Activated CD4-positive, CD25-positive, alpha-beta regulatory T cell treated with anti-CD3 and anti-CD28 coated beads, Interleukin-2, amount 50 U/mL, for 72 hours (primary cell): ENCODE results near the gene IFFO2.

Source experiments
- DNase-seq: peaks from one replicate; pipeline ENCODE4 v3.0.0; 2021

IFFO2 gene

DNA sequence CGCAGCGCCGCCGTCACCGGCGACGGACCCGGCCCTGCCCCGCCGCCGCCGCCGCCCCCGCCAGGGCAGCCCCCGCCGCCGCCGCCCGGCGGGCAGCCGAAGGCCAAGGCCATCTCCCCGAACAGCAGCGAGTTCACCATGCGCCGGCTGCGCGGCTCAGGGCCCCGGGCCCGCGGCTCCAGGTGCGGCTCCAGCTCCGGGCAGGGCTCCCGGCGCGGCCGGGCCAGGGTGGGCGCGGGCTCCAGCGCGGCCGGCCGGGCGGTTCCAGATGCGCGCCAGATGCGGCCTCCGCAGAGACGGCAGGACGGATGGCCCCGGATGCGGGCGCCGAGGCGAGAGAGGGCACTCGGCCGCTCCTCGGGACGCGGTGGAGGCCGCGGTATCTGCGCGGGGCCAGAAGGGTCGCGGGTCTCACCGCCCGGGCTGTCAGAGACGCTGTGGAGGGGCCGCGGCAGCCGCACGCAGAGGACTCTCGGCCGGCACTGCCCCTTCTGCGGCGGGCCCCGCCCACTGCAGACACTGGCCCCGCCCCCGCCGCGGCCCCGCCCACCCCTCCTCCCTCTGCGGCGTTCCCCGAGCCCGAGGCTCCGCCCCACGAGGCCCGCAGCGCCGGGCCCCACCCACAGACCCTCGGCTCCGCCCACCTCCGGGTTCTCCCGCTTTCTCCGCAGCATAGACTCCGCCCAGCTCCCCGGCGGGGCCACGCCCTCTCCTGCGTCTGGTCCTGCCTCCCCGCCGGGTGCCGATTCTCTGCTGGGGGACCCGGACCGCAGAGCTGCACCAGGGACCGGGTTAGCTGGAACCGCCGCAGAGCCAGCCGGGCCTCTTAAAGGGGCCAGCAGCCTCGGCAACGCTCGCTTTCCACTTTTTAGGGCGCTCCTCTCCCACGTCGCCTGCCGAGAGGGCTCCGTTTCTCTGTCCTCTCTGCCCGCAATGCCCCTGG, at the start of gene IFFO2:
Gene IFFO2 (minus strand): TSS at position 484 of the 943 bp plus-strand sequence. CDS start 344 bp downstream, at position 140.
- peak; percentile 99 for DNase-seq

DNA sequence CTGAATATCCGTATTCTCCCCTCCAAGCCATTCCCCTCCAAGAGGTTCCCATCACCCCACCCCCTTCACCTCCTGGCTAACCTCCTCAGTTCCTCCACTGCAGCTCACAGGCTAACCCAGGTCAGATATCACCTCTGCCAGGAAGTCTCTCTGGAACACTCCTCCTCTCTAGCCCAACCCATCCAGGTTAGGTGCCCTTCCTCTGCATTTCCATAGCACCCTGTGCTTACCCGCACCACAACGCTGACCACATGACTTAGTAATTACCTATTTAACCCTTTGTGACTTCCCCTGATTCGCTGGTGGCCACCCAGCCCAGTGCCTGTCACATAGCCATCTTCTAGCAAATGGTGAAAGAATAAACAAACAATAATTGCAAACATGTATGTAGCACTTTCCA, 49.5 kb upstream of the IFFO2 start:
- no peak for DNase-seq

DNA sequence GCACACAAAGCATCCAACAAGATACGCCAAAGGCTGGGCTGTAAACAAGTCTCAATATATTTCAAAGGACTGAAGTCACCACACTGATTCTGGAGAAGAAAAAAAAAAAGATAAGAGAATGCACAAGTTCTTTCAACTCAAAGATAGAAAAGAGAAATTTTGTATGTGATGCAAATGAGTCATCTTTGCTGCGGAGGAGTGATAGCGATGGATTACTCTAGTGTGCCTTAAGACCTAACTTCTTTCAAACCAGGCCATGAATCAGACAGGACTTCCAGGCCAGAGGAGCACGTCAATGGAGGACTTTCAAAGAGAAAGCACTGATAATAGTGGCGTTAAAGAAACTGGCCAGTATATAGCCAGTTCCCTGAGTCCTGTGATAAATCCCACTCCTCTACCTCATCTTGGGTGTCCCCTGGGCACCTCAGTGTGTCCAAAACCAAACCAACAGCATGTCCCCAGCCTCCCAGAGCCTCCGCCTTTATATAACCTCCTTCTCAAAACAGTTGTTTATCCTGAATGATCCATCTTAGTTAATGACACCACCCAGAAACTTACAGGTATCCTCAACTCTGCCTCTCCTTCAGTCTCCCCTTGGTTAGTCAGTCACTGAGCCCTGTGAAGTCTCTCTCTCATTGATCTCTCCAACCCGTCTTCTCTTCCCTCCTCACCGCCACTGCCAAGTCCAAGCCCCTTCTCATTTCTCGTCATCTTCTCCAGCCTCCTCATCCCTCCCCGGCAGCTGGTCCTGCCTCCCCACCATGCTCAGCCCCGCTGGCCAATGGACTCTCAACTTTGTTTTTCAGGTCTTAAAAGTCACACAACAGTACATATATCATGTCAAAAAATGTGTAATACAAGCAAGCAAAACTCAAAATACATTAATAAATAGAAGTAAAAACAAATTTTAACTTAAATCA, 47.2 kb upstream of the IFFO2 start:
- DNase-seq = no peak

DNA sequence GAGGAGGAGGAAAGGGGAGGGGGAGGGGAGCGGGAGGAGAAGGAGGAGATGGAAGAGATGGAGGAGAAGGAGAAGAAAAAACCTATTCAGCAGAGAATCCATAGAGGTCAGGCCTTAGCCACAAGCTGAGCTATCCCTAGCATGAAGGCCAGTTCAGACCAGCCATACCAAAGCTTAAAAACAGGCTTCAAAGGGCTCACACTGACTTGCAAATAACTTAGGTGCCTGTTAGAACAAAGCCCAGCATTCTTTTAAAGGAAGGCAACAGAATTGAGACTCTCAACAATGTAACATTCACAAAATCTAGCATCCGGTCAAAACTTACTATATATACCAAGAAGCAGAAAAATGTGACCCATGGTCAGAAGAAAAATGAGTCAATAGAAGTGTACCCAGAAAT, 43.6 kb upstream of the IFFO2 start:
- DNase-seq = no peak

DNA sequence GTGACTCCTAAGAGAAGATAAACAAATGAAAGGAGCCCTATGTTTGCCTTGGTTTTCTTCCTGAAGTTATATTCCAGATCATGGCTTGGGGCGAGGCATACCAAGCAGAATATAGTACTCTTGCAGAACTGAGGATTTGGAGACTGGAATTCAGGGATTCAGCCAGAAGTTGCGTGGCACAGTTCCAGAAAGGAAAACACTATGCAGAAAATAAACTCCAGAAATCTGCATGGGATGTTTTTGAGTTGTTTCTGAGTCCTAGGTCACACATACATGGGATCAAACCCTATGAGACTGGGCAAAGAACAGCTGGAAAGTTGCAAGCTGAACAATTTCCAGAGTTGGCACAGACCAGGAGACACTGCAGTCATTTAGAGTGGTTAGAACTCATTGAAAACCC, 42.9 kb upstream of the IFFO2 start:
- no peak for DNase-seq

DNA sequence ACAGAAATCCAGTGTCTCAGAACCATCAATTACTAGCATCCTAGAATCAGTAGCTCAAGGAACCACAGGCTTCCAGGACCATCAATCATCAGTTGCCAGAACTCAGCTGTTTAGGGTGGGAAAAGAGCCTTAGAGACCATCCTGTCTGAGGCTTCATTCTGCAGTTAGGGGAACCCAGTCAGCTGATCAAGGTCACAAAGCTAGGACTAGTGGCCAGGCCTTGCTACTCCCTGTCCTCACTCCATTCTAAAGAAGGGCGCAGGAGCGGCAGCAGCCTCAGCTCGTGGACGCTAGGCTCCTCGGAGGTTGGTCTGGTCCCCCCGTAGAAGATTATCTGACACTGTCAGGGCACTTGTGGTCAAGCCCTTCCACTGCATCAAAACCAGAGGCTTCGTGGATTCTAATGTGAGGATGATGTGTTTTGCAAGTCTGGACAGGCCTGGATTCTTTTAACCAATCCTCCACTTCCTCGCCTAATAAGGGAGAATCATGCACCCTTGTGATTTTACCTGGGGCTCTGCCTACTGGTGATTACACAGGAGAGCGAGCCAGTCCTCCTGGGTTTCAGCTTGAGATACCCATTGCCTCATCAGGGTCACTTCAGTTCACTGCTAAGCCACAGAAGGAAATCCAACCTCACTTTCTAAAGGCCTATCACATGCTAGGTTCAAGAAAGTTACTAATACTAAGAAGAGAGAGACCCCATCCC, 41.7 kb upstream of the IFFO2 start:
- DNase-seq = no peak

DNA sequence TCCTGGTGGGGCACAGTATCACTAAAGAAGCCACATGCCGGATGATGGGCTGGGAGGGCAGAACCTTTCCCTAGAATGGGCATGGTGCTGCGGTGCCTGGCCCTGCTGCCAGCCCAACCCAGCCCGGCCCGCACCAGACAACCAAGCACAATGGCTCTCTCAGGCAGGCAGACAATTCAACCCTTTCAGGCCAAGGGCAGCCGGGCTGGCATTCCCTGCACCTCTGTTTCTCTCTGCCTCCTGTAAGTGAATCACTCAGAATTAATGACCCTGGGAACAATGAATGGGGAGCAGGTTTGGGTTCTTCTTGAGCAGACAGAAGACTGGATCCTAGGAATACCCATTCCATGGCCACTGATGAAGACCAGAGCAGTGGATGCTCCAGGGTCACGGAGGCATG, 41.0 kb upstream of the IFFO2 start:
- no peak for DNase-seq

DNA sequence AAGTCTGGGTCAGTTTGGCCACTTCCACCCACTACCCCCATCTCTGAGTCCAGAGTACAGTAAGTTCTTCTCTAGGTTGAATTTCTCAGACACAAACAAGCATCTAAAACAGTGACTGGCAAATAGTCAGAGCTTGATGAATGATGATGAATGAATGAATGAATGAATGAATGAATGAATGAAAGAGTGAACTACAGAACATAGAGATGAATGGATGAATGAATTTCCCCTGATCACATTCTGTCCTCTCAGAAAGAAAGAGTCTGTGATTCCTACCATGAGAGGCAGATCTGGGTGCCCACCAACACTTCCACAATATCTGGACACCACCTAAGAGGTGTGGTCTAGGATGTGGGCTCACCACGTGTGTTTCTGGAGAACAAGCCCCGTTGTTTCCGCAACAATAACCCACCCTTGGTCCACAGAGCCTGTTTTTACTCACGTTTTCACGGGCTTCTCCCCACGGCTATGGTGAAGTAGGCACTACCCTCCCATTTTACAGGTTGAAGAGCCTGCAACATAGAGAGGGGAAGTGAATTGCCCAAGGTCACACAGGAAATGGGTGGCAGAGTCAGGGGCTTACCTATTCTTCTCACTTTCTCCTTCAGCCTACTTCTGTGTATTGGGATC, 40.2 kb upstream of the IFFO2 start:
- no peak for DNase-seq

DNA sequence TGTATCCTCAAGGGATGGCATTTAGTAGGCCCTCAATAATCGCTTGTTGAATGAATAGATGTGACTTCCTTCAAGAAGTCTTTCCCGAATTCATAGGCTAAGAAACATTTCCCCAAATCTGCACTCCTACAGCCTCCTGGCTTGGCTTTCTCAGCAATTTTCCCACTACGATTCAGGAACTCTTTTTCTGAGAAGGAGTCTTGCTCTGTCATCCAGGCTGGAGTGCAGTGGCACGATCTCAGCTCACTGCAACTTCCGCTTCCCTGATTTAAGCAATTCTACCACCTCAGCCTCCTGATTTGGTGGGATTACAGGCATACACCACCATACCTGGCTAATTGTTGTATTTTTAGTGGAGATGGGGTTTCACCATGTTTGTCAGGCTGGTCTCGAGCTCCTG, 37.9 kb upstream of the IFFO2 start:
- DNase-seq = no peak

DNA sequence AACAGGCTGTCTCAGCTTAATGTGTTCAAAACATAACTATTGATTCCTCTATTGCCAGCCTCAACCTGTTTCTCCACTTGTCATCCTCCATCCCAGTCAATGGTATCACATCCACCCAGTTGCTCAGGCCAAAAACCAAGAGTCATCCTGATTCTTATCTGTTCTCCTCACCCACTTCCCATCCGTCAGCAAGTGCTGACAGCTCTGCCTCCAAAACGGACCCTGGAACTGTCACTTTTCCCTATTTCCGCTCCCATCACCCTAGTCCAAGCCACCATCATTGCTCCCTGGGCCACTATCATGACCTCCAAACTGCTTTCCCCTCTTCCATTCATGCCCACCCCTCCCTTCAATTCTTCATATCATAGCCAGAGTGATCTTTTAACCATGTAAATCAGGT, 36.2 kb upstream of the IFFO2 start:
- no peak for DNase-seq

DNA sequence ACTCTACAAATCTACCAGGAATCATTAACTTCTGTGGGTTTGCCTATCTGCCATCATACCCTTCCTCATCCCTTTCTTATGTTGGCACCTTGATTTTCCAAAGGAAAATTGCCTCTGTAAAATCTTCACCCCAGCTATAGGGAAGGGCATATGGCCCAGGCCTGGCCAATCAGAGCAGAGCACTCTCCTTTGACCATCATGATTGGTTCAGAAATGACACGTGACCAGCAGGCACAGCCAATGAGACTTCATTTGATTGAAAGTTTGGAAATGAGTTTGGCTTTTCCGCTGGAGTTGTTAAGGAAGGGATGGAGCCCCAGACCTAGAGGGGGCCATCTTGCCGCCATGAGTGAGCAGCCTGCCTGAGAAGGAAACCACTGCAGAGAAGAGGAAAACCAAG, 35.1 kb upstream of the IFFO2 start:
- no peak for DNase-seq

DNA sequence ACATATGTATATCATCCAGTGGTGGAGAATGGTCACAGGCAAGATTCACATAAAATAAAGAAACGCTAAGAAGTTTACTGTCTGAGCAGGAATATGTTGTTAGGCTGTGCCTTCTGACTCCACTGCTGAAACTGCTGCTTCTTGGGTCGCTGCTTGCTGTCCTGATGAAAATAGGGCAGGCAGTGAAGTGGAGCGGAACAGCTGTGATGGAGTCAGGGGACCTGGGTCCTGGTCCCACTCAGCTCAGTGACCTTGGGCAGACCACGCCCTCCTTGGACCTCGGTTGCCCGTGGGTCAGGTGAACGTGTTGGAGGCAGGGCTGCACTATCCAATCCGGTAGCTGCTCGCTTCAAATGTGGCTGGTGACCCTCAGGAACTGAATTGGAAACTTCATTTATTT, 33.4 kb upstream of the IFFO2 start:
- no peak for DNase-seq

DNA sequence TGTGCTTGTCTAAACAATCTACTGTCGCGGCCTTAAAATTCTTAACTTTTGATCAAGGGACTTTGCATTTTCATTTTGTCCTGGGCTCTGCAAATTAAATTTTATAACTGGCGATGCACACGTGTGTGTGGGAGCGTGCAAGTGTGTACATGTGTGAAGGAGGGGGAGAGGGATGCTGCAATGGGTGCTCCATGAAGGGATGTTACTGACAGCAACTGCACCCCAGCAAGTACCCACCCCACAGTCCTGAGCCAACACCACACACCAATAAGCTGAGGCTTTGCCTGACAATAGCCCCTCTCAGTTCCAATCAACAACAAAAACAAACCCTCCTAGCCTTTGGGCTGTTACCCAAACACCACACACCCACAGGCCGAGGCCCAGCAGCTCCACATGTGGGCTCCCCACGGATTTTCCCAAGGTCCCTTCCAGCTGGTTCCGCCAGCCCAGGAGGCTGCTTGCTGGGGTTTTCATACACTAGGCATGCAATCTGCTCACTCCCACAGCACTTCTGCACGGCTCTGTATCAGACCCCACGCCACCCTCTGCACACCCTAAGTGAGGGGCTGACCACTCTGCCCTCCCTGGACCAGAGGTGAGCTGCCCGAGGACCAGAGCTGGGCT, 32.8 kb upstream of the IFFO2 start:
- no peak for DNase-seq

DNA sequence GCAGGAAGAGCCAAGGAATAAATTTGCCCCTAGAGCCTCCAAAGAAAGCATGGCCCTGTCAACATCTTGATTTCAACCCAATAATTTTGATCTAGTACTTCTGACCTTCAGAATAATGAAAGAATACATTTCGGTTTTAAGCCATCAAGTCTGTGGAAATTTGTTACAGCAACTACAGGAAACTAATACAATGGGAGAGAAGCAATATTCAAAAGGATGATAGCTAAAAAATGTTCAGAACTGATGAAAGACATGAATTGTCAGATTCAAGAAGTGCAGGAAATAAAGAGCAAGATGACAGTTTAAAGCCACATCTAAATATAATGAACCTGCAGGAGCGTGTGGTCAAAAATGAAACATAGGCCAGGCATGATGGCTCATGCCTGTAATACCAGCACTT, 24.8 kb upstream of the IFFO2 start:
- no peak for DNase-seq

DNA sequence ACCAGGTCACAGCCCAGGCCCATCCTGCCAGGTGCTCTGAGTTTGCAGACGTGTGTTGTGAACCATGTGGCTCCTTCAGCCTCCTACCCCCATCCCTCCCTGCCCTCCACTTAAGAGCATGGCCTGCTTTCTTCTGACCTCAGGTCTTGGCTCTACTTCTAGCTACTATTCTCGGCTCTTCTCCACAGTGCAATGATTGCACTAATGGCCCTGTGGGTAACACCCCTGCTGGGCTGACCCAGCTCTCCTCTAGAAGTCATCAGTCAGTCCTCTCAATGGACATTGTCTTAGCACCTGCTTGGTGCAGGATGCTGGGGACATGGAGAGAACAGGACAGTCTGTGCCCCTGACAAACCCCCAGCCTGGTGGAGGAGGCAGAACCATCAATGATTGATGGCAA, 22.2 kb upstream of the IFFO2 start:
- DNase-seq = no peak

DNA sequence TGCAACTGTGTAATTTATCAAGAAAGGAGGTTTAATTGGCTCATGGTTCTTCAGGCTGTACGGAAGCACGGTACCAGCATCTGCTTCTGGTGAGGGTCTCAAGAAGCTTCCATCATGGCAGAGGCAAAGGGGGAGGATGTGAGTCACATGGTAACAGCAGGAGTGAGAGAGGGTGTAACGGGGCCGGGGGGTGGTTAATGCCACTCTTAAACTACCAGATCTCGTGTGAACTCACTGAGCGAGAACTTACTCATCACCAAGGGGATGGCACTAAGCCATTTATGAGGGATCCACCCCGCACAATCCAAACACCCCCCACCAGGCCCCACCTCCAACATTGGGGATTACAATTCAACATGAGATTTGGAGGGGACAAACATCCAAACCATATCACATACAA, 21.0 kb upstream of the IFFO2 start:
- no peak for DNase-seq

DNA sequence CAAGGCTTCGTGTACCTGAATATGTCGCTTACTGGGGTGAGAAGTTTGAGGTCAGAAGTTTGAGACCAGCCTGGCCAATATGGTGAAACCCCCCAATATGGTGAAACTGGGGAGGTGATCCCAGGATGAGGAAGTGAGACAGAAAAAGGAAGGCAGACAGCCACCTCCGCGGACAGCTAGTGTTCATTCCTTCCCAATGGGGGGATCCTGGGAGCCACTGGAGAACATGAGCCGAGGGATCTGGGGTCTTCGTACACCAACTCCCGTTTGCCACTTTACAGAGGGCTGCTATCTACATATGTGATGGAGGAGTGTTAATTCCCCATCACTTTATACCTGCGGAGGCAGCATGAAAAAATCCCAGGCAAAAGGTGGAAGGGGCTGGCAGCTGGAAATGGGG, 19.6 kb upstream of the IFFO2 start:
- DNase-seq = no peak

DNA sequence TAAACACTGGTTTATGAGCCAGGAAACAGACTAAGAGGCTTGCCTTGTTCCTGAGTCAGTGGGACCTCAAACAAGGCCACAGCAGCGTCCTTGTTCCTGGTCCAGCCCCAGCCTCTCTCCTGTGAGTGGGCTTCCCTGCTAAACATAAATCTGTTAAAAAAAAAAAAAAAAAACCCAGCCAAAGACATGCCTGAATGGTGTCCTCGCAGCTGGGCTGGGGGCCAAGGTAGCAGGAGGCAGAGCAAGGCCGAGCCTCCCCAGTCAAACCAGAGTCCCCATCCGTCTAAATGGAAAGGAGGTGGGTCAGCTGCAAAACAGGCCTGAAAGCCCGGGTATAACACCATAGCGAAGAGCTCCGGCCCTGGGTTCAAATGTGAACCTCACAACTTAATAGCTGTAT, 18.1 kb upstream of the IFFO2 start:
- no peak for DNase-seq

DNA sequence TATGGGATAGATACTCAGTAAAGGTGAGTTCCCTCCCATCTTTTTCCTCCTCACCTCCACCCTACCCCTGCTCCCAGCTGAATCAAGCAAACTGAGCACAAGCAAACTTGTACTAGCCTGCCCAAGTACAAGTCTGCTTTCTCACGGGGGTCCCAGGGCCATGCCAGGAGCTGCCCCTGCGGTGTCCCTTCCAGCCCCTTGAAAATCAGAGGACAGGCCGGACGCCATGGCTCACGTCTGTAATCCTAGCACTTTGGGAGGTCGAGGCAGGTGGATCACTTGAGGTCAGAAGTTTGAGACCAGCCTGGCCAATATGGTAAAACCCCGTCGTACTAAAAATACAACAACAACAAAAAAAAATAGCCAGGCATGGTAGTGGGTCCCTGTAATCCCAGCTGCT, 17.5 kb upstream of the IFFO2 start:
- no peak for DNase-seq

DNA sequence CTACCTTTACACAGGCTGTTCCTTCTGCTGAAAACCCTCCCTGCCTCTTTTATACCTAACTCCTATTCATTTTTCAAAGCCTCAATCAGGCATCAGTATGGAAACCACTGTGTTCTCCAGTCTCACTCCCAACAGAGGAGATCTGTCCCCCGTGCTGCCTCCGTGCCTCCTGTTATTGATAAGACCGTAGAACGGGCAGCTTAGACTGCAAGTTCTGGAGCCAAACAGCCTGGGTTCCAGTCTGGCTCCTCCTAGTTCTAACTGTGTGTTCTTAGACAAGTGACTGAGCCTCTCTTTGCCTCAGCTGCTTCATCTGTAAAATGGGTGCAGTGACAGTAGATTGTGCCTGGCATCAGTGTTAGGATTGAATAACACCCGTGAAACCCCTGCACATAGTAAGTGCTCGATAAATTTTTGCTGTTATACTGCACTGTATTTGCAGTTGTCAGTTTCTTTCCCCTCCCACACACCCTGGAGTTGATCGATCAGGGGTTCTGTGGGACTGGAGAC, 17.0 kb upstream of the IFFO2 start:
- no peak for DNase-seq

DNA sequence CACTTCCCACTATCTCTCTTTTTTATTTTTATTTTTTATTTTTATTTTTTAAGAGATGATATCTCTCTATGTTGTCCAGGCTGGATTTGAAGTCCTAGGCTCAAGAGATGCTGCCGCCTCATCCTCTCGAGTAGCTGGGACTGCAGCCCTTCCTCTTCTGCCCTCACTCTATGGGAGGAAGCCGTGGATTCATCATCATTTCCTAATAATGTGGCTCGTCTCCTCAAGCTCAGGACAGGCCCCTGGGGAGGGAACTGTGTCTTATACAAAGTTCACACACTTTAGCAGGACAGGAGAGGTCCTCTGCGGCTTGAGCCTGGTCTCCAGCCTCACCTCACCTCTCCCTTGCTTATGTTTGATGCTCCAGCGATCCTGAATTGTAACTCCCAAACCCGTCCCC, 16.5 kb upstream of the IFFO2 start:
- no peak for DNase-seq

DNA sequence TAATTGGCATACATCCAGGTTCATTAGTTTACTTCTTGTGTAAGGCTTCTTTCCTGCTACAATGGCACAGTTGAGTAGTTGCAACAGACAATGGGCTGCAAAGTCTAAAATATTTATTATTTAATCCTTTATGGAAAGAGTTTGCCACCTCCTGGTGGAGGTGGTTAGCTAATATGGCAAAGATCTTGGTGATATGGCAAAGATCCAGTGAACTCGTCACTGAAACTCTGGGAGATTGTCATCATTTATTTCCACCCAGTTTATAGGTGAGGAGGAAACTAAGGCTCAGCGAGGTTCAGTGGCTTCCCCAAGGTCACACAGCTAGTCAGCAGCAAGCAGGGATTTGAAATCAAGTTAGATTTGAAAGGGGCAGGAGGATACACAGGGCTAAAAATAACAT, 16.1 kb upstream of the IFFO2 start:
- no peak for DNase-seq
